HG02610 (cell line): ENCODE results near the gene ABCA4.

Experiments used
- ATAC-seq: cut with Tn5 transposase; IDR thresholded peaks from one replicate; pipeline ENCODE4 v1.9.1; 2021; ENCODE audit warnings: mild to moderate bottlenecking, moderate library complexity; ENCODE audit not compliant: unreplicated experiment

The ABCA4 gene

GRCh38 chr1:94105581-94105952 is 15.4 kb downstream of the ABCA4 start:
- ATAC-seq, result no peak

GRCh38 chr1:94104776-94105580 is 16.0 kb downstream of the ABCA4 start:
- ATAC-seq, result no peak

- no peak for ATAC-seq
These were observed 16.7 kb downstream of the ABCA4 start for GRCh38 chr1:94104127-94104684.

- no peak for ATAC-seq
These were observed 17.3 kb downstream of the ABCA4 start for GRCh38 chr1:94103608-94104007.

GRCh38 chr1:94101613-94102525 is 19.1 kb downstream of the ABCA4 start:
- no peak for ATAC-seq

DNA sequence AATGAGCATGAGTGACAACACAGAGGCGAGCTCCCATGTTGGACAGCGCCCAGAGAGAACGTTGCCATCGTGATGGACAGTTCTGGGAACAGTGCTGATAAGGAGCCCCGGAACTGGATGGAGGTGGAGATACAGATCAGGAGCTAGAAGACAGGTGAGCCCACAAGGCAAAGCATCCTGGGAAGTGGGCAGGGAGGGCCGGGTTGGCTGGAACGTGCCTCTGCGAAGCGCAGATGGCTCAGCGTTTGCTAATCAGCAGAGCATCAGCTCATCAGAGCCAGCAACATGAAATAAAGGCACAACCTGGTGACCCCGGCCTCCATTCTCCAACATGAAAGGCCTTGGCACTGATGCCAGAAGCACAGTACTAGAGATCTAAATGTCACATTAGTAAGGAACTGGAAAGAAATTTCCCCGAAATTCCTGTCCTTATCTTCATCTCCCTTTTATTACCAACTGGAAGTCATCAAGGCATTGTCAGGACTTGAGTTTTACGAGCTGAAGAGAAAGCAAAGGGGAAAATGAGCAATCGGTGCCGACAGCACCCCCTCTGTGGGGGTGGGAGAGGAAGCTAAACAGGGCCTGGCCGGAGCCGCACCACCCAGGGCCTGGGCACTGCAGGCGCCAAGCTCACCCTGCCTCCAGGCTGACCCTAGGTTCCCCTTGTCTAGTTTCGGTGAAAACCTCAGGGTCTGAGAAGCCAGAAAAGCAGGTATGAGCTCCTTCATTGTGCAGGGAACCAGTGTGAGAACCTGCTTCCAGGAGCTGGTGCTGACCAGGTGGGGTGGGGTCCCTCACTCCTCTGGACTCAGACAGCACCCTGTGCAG is 19.9 kb downstream of the ABCA4 start:
- no peak for ATAC-seq

DNA sequence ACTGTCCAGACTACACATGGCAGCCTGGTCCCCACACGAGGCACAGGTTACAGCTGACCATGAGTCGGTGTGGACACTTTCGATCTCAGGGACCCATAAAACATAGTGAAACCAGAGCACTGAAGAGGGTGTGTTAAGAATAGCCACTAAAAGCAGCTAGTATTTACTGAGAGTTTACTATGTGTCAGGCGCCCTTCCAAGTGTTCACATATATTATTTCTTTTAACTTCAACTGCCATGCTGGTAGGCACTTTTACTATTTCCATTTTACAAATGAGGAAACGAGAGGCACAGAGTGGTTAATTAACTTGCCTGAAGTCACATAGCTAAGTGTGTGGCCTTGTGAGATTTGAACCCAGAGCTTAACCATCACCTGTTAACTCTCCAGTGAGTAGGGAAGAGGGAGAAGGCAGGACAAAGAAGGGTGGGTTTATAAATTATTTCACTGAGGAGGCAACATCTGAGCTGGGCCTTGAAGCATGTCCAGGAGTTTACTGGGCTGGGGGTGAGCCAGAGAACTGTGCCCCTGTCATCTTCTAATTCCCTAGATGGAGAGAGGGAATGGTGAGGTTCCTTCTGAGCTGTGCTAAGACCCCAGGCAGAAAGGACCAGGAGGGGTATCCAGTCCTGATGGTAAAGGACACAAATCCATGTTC is 20.7 kb downstream of the ABCA4 start:
- no peak for ATAC-seq

- no peak for ATAC-seq
These were observed 21.6 kb downstream of the ABCA4 start for GRCh38 chr1:94099303-94099702.

DNA sequence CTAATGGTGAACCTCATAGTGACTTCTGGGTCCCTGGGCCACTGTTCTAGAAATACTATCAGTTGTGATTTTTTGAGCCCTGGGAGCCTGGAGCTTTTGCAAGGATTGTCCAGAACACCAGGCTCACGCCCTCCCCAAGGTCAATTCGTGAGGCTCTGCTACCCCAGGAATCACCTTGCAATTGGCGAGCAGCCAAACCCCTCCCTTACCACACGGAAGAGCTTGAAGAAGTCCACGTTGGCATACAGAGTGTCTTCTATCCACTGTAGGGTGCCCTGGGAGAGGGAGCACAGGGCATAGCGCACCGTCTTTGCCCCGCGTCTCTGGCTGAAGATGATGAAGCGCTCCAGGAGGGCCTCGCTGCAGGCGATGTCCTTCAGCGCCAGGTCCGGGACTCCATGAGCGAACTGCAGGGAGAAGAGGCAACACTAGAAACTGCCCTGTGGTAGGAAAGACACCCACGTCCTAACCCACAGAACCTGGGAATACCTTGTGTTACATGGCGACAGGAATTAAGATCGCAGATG is 22.3 kb downstream of the ABCA4 start:
- no peak for ATAC-seq

- ATAC-seq, result no peak
These were observed 24.0 kb downstream of the ABCA4 start for GRCh38 chr1:94096797-94097549.

DNA sequence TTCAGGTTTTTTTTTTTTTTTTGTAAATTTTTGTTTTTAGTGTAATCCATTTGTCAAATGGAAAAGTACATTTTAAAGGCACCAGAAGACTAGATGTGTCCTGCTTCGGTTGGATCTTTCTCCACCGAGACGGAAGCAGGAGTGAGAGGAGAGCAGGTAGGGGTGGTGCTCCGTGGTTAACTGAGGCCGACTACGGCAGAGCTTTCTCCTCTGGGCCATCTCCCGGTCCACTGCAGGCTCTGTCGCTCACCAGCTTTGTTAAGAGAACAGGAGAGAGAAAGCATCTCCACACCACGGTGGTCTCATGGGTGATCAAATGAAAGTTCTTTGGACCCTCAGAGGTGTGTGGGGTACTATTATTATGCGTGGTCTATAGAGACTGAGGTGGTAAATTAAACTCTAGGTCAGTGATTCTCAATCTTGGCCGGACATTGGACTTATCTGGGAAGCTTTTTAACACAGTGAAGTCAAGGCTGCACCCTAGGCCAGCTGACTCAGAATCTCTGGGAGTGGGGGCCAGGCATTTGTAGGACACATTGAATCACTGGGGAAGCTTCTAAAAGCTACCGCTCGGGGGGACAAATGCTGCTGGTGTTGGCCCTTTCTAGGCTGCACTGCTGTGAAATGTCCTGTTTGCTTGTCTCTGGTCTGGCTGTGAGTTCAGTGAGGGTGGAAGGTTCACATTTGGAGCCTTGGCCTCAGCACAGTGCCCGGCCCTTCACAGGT is 25.0 kb downstream of the ABCA4 start:
- ATAC-seq, result no peak

DNA sequence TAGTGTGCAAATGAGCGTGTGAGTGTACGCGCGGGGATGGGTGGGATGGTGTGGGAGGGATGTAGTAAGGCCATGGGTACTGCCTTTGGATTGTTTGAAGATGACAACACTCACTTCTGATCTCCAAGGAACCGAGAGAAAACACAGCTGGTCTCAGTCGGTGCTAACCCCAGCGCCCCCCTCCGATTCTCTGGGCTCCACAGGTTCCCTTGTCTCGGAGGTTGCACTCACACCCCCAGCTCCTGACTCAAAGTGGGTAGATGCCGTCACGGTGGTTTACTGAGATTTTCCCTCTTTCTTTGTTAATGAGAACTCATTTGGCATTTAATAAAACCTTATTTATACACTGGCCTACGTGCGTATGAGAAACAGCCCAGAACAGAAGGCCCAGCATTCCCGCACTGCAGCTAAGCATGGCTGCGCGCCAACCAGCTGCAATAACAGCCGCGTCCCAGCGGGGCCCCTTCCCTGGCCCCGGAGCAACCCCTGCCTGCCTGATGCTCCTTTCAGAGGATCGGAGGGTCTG is 25.8 kb downstream of the ABCA4 start:
- no peak for ATAC-seq

GRCh38 chr1:94094469-94095111 is 26.4 kb downstream of the ABCA4 start:
- no peak for ATAC-seq

GRCh38 chr1:94093996-94094395 is 27.0 kb downstream of the ABCA4 start:
- no peak for ATAC-seq

DNA sequence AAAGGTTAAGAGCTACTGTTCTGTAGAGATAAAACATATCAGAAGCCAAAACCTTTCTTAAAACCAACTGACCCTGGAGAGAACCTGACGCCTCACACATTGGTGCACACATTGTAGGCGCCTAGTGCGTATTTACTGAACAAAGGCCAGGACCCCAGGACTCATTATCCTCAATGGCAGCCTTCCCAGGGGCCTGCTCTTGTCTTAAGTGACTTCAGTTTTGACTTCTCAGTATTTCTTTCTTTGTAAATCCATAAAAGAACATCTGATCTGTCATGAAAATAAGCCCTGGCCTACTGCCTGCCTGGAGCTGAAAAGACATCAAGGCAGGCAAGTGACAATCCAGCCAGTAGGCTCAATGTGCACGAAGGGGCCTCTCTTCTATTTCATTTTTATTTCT is 27.6 kb downstream of the ABCA4 start:
- no peak for ATAC-seq

DNA sequence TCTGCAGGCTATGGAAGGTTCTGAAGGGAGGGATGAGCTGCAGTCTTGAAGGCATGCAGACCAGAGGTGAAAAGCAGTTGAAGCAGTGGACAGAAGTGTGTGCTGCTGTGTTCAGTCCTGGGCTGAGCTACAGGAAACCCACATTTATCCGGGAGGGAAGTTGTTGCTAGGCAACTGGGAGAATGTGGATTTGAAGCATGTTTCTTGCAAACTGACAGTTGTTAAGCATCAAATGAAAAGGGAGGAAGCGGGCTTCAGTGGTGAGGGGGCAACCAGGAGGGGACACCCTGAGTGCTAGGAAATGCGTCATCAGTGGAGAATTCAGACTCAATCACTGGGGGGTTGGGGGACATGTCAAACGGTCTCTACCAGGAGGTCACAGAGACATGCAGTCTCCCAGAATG is 28.7 kb downstream of the ABCA4 start:
- no peak for ATAC-seq

DNA sequence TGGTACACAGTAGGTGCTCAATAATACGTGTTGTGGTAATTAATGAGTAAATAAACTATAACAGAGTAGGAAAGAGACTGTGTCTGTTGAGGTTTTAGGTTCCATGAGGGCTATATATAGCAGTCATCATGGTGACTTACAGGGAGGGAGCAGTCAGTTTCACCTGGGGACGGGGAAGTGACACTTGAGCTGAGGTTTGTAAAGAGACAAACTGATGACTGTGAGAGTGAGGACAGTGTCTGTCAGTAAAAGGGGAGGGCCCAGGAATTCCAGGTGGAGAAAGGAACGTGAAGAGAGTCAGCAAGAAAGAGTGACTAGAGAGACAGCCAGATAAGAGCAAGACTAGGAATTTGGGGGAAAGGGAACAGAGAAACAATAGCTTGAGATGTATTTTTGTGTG is 30.2 kb downstream of the ABCA4 start:
- no peak for ATAC-seq

DNA sequence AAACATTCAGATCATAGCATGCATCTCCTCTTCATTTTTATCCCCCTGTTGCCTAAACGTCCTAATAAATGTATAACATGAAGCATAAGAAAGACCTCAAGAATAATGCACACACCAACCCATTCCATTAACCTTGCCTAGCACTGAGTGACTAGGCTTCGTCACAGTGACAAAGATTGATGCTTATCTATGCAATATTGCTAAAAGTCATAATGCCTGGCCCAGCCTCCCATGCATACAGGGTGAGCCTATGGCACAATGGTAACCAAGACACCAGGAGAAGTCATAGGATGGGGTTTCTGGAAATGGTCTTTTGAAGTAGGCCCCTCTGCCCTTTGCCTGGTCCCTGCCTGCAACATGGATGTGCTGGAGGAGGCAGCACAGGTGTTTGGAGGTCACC is 33.8 kb downstream of the ABCA4 start:
- no peak for ATAC-seq
